Measurements from ENCODE around the gene TREML2.

GRCh38 chr6:41179163-41179562 lies 21.8 kb downstream of the TREML2 start:
- no peak for TF ChIP-seq CTCF (tag by site-specific recombination; IDR thresholded peaks at IDR 0.05)
- no peak for TF ChIP-seq TSHZ1 (tag by site-specific recombination; IDR thresholded peaks at IDR 0.05; ENCODE audit: borderline replicate concordance)
- TF ChIP-seq PRDM6 (tag by site-specific recombination; IDR thresholded peaks at IDR 0.05), result no peak
- TF ChIP-seq, protein P1, sequence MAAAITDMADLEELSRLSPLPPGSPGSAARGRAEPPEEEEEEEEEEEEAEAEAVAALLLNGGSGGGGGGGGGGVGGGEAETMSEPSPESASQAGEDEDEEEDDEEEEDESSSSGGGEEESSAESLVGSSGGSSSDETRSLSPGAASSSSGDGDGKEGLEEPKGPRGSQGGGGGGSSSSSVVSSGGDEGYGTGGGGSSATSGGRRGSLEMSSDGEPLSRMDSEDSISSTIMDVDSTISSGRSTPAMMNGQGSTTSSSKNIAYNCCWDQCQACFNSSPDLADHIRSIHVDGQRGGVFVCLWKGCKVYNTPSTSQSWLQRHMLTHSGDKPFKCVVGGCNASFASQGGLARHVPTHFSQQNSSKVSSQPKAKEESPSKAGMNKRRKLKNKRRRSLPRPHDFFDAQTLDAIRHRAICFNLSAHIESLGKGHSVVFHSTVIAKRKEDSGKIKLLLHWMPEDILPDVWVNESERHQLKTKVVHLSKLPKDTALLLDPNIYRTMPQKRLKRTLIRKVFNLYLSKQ (tag by site-specific recombination; IDR thresholded peaks at IDR 0.05; ENCODE audit: borderline replicate concordance), result no peak
- TF ChIP-seq YY1 (tag by site-specific recombination; IDR thresholded peaks at IDR 0.05), result no peak
- no peak for TF ChIP-seq KLF1 (tag by site-specific recombination; IDR thresholded peaks at IDR 0.05)
